HG03097 (cell line): ENCODE results near the gene PRM1.
"Not testable (repeated sequence)": the region's sequence is repeated elsewhere in the genome, so short reads cannot be mapped to it uniquely, and the experiment has no call there.

ENCODE experiments used
- ATAC-seq: cut with Tn5 transposase; IDR thresholded peaks from one replicate; pipeline ENCODE4 v1.9.1; 2021; ENCODE audit not compliant: unreplicated experiment, low FRiP score

The PRM1 gene

DNA sequence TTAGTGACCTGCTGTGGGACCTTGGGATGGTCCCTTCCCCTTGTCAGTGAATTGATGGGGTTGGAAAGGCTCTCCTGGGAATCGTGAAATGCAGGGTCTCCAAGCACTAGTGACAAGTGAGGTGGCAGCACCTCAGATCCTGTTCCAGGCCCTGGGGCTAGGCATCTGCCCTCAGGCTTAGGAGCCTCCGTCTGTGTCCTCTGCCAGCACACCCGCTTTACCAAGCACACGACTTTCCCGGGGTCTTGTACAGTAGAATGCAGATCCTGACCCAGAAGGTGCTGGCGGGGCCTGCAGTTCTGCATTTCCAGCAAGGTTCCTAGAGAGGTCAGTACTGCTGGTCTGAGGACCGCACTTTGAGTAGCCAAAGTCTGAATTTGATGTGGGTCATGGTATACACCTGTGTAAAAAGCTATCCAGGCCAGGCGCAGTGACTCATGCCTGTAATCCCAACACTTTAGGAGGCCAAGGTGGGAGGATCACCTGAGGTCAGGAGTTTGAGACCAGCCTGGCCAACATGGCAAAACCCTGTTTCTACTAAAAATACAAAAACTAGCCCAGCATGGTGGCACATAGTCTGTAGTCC is 33.3 kb upstream of the PRM1 start:
- ATAC-seq = no peak

DNA sequence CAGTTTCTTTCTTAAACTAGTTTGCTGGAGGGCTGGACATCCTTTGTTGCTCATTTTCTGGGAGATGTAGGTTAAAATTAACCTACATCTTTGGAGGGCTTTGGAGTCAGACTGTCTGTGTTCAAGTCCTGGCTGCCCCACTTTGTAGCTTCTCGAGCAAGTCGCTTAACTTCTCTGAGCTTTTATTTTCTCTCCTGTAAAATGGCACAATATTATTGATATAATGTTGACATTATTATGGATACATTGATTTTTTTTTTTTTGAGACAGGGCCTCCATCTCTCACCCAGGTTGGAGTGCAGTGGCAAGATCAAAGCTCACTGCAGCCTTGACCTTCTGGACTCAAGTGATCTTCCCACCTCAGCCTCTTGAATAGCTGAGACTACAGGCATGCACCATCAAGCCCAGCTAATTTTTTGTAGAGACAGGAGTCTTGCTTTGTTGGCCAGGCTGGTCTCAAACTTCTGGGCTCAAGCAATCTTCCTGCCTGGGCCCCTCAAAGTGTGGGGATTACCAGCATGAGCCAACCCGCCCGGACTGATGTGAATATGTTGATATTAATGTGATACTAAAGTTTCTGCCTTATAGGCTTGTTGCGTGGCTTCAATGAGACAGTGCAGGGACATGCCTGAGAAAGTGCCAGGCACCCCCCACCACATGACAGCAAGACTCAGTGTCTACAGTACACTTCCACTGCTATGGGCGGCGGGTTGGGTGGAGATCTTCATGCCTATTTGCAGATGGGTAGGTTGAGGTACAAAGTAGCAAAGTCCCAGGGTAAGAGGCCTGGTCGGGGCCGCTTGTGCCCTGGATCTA is 32.6 kb upstream of the PRM1 start:
- no peak for ATAC-seq

DNA sequence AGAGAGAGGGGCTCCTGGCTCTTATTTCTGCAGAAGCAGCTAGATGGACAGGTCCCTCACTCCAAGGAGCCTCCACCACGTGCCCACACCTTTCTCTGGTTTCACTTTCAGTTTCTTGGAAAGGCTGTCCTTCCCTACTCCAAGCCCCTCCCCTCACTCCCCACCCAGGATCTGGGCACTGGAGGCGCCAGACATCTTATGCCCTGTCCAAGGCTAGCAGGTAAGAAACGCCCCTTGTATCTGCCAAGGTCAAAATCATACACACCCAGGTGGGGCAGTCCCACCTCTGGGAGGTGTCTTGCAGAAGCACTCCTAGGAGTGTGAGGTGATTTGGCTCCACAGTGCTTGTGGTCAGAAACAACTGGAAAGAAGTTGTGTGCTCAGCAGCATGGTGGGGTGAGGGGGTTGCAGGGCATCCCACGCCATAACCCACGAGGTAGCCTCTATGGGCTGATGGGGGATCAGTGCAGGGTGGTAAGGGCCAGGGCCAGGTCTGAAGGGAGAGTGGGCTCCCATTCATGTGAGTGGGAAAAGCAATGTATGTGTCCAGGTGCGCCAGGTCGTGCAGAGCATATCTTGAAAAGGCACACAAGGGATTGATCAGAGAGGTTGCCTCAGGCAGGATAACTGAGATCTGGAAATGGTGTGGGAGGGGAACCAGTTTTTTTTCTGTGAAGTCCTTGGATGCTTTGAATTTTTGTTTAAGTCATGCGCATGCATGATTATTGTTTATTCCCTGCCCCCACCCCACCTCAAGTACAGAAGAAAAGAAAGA is 31.8 kb upstream of the PRM1 start:
- no peak for ATAC-seq

DNA sequence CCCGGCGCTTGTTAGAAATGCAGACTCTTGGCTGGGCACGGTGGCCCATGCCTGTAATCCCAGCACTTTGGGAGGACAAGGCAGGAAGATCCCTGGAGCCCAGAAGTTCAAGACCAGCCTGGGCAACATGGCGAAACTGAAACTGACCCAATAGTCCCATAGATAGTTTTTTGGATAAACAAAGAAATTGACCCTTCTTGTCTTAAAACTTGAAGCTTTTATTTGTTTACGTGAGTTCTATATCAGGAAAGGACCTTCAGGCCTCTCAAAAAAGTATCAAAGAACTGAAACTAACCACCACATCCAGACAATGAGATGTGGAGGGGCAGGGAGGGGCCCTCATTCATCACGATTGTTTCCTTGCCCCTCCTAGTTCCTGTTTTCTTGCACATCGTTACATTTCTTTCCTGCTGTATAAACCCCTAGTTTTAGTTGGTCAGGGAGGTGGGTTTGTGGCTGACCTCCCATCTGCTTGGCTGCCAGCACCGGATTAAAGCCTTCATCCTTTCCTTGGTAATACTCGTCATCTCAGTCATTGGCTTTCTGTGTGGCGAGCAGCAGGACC is 29.9 kb upstream of the PRM1 start:
- ATAC-seq = peak; percentile 35

DNA sequence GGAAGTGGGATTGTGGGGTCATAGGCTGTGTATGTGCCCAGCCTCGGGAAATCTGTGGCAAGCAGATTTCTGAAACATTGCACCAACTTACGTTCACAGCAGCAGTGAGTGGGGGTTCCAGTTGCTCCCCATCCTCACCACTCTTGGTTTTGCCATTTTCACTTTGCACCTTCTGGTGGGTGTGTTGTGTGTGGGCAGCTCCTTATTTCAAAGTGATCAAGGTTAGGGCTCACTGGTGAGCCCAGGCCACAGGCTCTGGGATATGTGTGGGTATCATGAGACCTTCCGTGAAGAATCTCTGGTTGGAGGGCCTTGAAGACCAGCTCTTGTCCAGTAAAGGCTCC is 29.5 kb upstream of the PRM1 start:
- no peak for ATAC-seq

DNA sequence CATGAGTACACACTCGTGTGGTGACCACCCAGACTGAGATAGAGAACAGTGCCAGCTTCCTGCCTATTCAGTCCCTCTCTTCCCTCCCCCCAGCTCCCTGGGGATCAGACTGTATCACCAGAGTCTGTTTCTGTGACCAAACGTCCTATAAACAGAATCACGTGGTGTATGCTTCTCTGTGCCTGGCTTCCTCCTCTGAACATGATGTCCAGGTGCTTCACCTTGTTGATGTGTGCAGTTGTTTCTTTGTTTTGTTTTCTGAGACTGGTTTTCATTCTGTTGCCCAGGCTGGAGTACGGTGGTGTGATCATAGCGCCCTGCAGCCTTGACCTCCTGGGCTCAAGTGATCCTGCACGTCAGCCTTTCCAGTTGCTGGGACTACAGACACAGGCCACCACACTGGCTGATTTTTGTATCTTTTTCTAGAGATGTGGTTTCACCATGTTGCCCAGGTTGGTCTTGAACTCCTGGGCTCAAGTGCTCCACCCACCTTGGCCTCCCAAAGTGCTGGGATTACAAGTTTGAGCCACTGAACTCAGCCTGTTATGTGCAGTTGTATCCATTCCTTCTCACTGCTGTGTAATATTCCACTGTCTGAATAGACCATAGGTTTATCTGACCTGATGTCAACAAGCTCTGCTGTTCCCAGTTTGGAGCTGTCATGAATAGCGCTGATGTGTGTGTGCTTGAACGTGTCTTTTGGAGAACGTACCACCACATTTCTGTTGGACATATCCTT is 28.9 kb upstream of the PRM1 start:
- ATAC-seq = no peak

DNA sequence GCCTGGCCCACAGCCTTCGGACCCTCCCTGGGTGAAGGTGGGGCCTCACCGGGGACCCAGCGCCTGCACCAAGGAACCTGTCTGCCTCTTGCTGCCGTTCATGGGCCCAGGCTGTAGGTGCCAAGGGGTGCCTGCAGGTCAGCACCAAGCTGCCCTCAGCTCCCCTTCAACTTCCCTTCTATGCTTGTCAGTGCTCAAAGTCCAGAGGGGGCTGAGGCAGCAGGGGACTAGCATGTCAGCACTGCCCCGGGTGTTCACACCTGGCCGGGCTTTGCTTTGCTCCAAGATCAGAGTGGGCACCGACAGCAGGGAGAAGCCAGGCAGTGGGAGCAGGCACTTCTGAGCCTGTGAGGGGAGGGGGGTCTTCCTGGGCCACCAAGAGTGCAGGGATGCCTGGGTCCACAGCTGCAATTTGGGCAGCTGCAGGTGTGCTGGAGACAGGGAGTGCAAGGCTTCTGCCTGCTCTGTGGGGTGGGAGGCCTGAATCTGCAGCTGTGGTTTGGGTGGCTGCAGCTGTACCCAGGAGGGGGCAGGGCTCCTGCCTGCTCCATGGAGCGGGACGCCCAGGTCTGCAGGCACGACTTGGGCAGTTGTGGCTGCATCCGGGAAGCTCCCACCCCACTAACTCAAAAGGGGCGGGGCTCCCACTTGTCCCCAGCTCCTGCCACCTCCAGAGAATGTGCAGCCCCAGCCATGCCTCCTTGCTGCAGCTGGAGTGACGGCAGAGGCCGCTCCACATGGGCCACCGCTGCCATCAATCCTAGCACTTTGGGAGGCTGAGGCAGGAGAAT is 27.6 kb upstream of the PRM1 start:
- ATAC-seq = no peak

DNA sequence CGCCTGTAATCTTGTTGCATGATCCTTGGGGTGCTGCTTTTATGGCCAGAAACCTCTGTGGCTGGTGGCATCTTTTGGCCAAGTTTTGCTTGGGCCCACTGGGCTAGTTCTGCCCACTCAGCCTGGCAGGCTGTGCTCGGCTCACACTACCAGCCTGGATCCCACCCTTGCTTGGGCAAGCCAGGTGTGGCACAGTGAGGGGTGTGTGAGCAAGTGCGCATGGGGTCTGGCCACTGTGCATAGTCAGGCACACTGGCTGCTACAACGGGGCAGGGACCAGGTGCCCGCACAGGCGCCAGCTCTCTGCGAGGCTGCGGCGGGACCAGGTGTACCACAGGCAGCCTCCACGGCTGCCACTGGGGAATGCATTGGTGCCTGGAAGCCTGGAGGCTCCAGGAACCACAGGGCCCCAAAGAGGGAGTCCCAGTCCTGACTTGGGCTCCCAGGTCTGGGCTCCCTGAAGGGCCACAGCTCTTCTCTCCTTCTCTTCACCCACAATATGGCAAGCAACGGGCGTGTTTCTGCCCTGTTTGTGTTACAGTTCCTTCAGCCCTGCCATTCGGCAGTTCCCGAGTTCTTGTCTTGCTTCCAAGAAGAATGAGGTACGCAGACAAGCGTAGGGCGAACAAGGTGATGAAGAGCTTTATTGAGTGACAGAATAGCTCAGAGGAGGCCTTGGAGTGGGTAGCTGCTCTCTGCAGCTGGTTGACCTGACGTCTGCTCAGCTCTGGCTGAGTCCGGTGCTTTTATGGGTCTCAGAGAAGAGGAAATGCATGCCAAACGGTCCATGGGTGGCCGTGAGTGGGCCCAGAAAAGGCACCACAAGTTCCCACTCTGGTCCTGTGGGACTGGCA is 26.7 kb upstream of the PRM1 start:
- no peak for ATAC-seq

DNA sequence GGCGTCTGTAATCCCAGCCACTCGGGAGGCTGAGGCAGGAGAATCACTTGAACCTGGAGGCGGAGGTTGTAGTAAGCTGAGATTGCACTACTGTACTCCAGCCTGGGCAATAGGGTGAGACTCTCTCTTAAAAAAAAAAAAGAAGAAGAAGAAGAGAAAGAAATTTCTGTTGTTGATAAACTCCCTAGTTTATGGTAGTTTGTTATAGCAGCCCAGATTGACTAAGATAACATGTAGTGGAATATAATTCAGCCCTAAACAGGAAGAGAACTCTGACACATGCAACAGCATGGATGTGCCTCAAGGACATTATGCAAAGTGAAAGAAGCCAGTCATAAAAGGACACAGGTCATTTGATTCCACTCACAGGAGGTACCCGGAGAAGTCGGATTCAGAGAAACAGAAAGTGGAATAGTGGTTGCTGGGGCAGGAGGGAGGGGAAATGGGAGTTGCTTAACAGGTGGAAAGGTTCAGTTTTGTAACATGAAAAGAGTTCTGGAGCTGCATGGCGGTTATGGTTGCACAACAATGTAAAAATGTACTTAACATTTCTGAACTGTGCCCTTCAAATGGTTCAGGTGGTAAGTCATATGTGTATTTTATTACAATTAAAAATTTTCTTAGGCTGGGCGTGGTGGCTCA is 26.0 kb upstream of the PRM1 start:
- no peak for ATAC-seq

DNA sequence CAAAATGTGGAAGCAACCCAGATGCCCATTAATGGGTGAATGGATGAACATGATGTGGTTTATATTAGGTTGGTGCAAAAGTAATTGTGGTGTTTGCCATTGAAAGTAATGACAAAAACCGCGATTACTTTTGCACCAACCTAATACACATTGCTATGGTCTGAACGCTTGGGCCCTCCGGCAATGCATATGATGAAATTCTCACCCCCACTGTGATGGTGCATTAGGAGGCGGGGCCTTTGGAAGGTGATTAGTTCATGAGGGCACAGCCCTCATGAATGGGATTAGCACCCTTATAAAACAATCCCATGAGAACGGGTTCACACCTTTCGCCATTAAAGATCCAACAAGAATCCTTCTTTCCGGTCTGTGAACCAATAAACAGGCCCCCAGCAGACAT is 25.3 kb upstream of the PRM1 start:
- ATAC-seq = no peak

DNA sequence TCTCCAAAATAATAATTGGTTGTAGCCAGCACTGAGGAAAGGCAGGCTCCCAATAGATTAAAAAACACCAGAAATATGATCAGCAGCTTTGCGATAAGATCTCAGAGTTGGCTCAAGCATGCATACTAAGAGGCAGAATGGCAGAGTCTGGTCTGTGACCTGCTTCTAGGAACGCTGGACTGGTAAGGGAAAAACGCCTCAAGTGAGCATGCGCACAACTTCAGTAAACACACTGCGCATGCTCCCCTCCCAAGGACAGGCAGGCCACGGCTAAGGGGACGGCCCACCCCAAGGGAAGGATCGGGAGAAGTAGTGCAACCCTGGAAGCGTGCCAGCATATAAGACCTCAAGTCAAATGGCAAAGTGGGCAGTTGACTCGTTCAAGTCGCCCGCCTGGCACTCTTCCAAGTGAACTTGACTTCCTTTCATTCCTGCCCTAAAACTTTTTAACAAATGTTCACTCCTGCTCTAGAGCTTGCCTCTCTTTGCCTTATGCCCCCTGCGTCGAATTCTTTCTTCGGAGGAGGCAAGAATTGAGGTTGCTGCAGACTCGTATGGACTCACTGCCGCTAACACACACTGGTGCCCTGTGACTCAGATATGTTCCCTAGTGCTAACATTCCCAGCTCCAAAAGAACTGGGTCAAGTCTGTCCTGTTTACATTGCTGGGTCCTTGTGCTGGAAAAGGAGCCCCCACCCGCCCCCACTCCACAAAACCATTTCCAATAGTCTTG is 22.4 kb upstream of the PRM1 start:
- ATAC-seq = no peak

DNA sequence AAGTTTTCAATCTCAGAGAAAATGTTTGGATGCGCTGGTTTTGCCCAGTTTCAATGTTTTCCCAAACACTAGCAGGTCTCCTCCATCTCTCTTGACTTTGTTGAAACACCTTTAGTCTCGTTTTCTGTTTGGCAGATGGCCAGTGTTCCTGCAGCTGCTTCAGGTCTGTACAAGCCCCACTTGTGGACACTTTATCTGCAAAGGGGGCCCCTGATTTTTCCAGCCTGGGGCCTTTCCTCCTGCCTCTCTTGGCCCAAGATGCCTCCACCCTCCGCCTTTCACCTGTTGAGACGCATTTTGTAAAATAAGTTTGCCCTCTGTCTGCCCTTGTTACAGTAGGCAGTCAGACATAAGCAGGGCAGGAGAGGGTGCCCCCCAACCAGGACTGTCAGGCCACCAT is 21.8 kb upstream of the PRM1 start:
- ATAC-seq = no peak

DNA sequence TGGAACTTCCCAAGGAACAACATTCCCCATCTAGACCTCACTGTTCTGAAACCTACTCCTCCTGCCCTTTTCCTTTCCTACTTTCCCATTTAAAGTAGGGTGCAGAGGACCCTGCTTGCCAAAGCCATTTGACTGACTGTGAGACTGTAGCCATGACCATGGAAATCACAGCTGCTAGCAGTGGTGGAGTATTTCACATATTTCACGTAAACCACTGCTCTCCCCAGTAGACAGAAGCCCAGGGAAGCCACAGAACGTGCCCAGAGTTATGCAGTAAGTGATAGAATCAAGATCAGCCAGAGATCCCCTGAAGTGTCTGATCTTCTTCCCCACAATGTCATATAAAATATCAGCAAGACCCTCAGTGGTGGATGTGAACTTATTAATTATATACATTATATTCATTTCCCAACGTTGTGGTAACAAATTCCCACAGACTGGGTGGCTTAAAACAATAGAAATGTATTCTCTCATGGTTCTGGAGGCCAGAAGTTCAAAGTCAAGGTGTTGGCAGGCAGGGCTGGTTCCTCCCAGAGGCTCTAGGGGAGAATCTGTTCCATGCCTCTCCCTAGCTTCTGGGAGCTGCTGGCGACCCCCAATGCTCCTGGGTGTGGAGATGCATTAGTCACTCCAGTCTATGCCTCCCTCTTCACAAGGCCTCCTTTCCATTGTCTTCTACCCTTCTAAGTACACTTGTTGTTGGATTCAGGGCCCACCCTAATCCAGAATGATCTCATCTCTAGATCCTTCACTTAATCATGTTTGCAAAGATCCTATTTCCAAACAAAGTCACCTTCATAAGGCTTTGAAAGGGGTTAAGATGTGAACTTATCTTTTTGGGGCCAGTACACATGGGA is 20.7 kb upstream of the PRM1 start:
- ATAC-seq = no peak

DNA sequence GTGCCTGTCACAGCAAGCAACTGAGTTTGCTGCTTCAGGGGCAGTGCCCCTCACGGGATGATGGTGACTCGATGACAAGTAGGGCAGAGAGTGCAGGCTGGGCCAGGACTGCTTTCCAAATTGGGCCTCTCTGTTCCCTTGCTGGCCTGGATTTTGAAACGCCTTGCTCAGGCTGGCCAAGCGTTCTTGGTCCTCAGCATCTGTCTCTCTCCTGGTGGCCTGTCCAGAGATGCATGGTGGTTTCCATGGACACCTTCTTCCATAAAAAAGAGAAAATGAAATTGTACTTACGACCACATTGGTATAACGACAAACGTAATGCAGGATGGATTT is 19.4 kb upstream of the PRM1 start:
- ATAC-seq = no peak

DNA sequence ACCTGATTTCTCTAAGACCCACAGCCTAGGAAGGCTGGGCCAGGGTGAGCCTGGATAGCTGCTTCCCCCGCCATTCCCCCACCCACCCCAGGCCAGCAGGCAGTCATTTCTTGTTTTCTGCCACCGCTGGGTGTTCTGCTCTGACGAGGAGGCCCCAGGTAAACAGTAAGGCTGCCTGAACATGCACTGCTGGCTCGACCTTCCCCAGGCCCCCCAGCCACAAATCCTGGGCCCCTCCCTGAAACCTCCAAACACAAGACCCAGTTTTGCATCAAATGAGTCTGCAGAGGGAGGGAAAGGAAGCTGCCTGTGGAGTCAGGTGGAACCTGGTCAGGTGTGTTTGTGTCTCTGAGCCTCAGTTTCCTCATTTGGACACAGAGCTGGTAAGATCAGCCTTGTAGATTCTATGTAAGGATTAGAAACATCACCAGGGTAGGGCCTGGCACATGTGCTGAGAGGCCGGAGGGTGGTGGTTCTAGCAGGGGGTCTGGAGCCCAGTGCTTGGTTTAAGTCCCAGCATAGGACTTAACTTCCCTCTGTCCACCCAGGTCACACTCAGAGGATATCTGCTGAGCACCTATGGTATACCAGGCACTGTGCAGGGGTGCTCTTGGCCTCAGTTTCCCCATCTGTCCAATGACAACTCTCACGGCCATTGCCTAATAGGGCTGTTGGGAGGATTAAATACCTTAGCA is 18.9 kb upstream of the PRM1 start:
- ATAC-seq = no peak

DNA sequence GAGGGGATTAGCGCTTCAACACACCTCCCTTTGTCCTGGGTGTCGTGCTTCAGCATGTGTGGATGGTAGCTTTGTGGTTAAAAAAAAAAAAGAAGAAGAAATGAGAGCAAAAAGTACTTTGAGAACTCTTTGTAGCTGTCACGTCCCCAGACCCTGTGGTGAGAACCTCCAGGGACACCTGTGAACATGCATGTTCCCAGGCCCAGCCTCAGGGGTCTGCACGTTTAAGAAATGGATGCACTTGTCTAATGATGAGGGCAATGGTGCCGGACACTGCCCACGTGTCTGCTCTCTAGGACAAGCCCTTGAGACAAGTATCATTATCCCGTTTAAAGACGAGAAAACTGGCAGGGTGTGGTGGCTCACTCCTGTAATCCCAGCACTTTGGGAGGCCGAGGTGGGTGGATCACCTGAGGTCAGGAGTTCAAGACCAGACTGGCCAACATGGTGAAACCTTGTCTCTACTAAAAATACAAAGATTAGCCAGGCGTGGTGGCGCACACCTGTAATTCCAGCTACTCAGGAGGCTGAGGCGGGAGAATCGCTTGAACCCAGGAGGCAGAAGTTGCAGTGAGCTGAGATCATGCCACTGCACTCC is 17.9 kb upstream of the PRM1 start:
- ATAC-seq = not testable (repeated sequence)
